Upper lobe of right lung (tissue), 1 donor: Measurements from ENCODE around the gene COMTD1. TPM values are rescaled to one million over a fixed set of nuclear protein-coding genes. Genes with fewer than 3 reads are reported as not detected.
"Not testable (repeated sequence)": the region's sequence is repeated elsewhere in the genome, so short reads cannot be mapped to it uniquely, and the experiment has no call there.

ENCODE experiments used
- ATAC-seq: fragments of 200-7000 bp; cut with Tn5 transposase; one replicate; pipeline ENCODE4 v1.9.1; 2020; ENCODE audit warnings: mild to moderate bottlenecking, moderate library complexity
- DNase-seq: peaks from one replicate; pipeline ENCODE4 v3.0.0-alpha.2; 2020
- H3K27ac ChIP-seq: fragments of 200-600 bp; one replicate; pipeline ENCODE4 v1.8.0; 2022
- H3K27me3 ChIP-seq: fragments of 200-600 bp; one replicate; pipeline ENCODE4 v1.8.0; 2022; ENCODE audit warnings: mild to moderate bottlenecking
- H3K36me3 ChIP-seq: fragments of 200-600 bp; one replicate; pipeline ENCODE4 v1.8.0; 2022
- H3K4me1 ChIP-seq: fragments of 200-600 bp; one replicate; pipeline ENCODE4 v1.8.0; 2022
- H3K4me3 ChIP-seq: fragments of 200-600 bp; one replicate; pipeline ENCODE4 v1.8.0; 2022; ENCODE audit warnings: mild to moderate bottlenecking
- H3K9me3 ChIP-seq: fragments of 200-600 bp; one replicate; pipeline ENCODE4 v1.8.0; 2022
- intact Hi-C: fragments of 100-400 bp; cut with DNase I; formaldehyde crosslinking; loops from one replicate; pipeline ENCODE4 v1.11.0; 2022
- total RNA-seq: library from RNA; stranded (reverse); fragmentation: NEBNext Ultra II Directional; extraction: Animal tissue kit (Norgen Biotek cat#: 25700); gene quantifications from one replicate; pipeline ENCODE4 v1.2.1, GENCODE V29; 2021
- TF ChIP-seq, protein P1 (sequence below): fragments of 200-600 bp; IDR thresholded peaks from one replicate; pipeline ENCODE4 v1.8.0; 2022; ENCODE audit warnings: antibody characterized with exemption
- donor health status: DM: no; HTN: yes; CAD: no; lungs with severe emphysema.

Gene COMTD1
- total RNA-seq, 1 donor from 2014 or later, result 21.8 TPM

DNA sequence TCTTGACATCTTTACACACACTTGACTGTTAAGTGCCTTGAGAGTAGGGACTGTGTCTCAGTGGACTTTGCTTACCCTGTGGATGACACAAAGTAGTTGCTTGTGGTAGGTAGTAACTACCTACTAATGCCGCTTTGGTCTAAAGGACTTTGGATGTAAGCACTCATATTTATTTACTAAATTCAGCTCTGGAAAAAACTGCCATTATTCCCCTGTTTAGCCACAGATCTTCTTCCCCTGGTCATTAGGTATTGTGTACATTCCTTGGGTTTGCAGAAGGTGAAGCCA is 28.0 kb downstream of the COMTD1 start:
- Histone ChIP-seq H3K36me3 (peaks cover 7% of the 10 kb centered on the region), H3K27me3 (no peaks in the 10 kb centered on the region), H3K9me3 (no peaks in the 10 kb centered on the region), H3K4me1 (peaks cover 23% of the 10 kb centered on the region), H3K4me3 (no peak overlapping the region), H3K27ac (no peak overlapping the region)
- intact Hi-C loops, result no loop called here
- DNase-seq, result no peak
- no peak for ATAC-seq
- TF ChIP-seq, protein P1, sequence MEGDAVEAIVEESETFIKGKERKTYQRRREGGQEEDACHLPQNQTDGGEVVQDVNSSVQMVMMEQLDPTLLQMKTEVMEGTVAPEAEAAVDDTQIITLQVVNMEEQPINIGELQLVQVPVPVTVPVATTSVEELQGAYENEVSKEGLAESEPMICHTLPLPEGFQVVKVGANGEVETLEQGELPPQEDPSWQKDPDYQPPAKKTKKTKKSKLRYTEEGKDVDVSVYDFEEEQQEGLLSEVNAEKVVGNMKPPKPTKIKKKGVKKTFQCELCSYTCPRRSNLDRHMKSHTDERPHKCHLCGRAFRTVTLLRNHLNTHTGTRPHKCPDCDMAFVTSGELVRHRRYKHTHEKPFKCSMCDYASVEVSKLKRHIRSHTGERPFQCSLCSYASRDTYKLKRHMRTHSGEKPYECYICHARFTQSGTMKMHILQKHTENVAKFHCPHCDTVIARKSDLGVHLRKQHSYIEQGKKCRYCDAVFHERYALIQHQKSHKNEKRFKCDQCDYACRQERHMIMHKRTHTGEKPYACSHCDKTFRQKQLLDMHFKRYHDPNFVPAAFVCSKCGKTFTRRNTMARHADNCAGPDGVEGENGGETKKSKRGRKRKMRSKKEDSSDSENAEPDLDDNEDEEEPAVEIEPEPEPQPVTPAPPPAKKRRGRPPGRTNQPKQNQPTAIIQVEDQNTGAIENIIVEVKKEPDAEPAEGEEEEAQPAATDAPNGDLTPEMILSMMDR, result no peak

DNA sequence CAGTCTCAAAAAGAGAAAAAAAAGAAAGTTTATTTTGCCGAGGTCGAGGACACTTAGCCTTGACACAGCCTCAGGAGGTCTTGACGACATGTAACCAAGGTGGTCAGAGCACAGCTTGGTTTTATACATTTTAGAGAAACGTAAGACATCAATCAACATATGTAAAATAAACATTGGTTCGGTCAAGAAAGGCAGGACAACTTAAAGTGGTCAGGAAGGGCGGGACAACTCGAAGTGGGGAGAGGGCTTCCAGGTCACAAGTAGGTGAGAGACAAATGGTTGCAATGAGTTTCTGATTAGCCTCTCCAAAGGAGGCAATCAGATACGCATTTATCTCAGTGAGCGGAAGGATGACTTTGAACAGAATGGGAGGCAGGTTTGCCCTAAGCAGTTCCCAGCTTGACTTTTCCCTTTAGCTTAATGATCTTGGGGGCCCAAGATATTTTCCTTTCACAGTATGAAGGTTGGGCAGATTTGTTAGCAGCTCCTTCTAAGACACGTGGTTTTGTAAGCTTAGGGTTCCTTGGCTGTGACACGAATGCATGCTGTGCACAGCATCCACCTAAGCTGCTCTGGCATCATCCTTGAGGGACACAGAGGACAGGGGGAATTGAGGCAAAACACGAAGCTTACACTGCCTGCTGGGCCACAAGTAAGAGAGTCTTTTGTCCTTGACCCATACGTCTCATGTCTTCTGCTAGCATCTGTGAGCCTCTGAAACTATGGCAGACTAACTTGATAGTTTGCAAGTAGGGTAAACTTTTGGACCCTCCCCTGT is 28.5 kb downstream of the COMTD1 start:
- H3K27me3 ChIP-seq, result no peaks in the 10 kb centered on the region
- ATAC-seq, result no peak
- no peak for DNase-seq
- H3K27ac ChIP-seq, result no peak overlapping the region
- H3K9me3 ChIP-seq, result no peaks in the 10 kb centered on the region
- no peak overlapping the region for H3K4me3 ChIP-seq
- H3K4me1 ChIP-seq, result peaks cover 23% of the 10 kb centered on the region
- TF ChIP-seq, protein P1, result no peak
- H3K36me3 ChIP-seq, result peaks cover 2% of the 10 kb centered on the region
- intact Hi-C loops, result no loop called here

DNA sequence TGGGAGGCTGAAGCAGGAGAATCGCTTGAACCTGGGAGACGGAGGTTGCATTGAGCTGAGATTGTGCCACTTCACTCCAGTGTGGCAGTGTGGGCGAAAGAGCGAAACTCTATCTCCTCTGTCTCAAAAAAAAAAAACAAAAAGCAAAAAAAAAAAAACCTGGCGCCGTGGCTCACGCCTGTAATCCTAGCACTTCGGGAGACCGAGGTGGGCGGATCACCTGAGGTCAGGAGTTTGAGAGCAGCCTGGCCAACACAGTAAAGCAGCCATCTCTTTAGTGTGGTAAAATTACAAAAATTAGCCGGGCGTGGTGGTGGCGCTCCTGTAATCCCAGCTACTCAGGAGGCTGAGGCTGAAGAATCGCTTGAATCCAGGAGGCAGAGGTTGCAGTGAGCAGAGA is 29.1 kb downstream of the COMTD1 start:
- H3K36me3 ChIP-seq, ATAC-seq, H3K27me3 ChIP-seq, H3K9me3 ChIP-seq, H3K27ac ChIP-seq, intact Hi-C loops, DNase-seq, H3K4me3 ChIP-seq: not testable (repeated sequence)
- peaks cover 17% of the 10 kb centered on the region for H3K4me1 ChIP-seq

DNA sequence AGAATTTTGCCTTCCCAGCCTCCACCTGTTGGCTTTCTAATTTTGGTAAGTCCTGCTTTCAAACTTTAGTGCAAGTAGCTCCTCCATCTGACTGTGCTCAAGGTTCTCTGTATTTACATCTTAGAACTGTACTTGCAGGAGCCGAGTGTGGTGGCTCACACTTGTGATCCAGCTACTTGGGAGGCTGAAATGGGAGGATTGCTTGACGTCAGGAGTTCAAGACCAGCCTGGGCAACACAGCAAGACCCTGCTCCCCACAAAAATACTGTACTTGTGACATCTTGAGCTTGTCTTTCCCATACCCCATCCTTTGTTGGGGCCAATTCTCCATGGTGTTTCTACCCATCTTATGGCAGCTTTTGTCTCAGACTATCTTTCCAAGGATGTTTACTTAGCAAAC is 29.8 kb downstream of the COMTD1 start:
- Histone ChIP-seq H3K4me1 (peaks cover 14% of the 10 kb centered on the region), H3K36me3 (no peaks in the 10 kb centered on the region), H3K4me3 (no peak overlapping the region), H3K27me3 (no peaks in the 10 kb centered on the region), H3K27ac (no peak overlapping the region), H3K9me3 (no peaks in the 10 kb centered on the region)
- no peak for ATAC-seq
- intact Hi-C loops, result no loop called here
- TF ChIP-seq, protein P1, result no peak
- no peak for DNase-seq

DNA sequence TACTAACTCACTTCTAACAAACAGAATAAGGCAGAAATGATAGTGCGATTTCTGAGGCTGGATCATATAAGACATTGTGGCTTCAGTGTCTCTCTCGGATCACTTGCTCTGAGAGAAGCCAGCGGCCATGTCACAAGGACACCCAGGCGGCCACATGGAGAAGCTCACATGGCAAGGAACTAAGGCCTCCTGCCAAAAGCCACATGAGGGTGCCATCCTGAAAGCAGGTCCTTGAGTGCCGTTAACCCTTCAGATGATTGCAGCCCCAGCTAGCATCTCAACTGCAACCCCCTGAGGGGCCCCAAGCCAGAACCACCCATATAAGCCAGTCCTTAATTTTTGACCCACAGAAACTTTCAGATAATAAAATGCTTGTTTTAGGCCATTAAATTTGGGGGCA is 32.0 kb downstream of the COMTD1 start:
- ATAC-seq, result no peak

DNA sequence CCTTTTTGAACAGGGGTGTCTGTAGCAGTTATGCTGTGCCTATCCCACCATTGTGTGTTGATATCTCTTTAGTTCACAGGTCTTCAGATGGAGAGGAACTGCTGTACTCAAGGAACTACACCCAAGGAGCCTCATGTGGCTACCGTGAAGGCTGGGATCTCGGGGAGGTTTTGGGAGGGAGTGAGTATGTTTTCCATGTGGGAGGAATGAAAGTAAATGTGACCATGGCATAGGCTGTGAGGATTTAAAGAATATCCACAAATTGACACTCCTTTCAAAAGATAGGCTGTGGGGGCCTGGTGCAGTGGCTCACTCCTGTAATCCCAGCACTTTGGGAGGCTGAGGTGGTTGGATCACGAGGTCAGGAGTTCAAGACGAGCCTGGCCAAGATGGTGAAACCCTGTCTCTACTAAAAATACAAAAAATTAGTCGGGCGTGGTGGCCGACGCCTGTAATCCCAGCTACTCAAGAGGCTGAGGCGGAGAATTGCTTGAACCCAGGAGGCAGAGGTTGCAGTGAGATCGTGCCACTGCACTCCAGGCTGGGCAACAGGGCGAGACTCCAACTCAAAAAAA is 32.6 kb downstream of the COMTD1 start:
- DNase-seq, intact Hi-C loops, ATAC-seq, H3K27me3 ChIP-seq, H3K4me3 ChIP-seq, H3K36me3 ChIP-seq, H3K4me1 ChIP-seq, H3K27ac ChIP-seq, H3K9me3 ChIP-seq: not testable (repeated sequence)

More for the DNA sequence above, 32.0 kb downstream of the COMTD1 start:
- Histone ChIP-seq H3K27ac (no peak overlapping the region), H3K9me3 (no peaks in the 10 kb centered on the region), H3K27me3 (no peaks in the 10 kb centered on the region), H3K4me1 (peaks cover 8% of the 10 kb centered on the region), H3K36me3 (no peaks in the 10 kb centered on the region), H3K4me3 (no peak overlapping the region)
- no peak for DNase-seq
- intact Hi-C loops, result no loop called here
- TF ChIP-seq, protein P1, result no peak
